Stomach (tissue), 19 donors: ENCODE measurements around the gene TBC1D9B. TPM values are rescaled to one million over a fixed set of nuclear protein-coding genes. Genes with fewer than 3 reads are reported as not detected.
A peak's percentile ranks its signal among the peaks of the same experiment; 100 is the strongest.

Experiments used
- DNase-seq, 2 donors: peaks; one replicate each; pipeline versions ENCODE4 v3.0.0 to v3.0.0-alpha.2; 2013 to 2019
- H3K27ac ChIP-seq, 5 donors: fragments of 200-600 bp in 4 of 5; sonication (generic) in 4 of 5; one replicate each; pipeline ENCODE4 v1.5.1; 2013 to 2019; ENCODE audit warnings: mild to moderate bottlenecking in 1 of 5, moderate library complexity in 1 of 5
- H3K27me3 ChIP-seq, 3 donors: fragments of 200-600 bp; sonication (generic); one replicate each; pipeline ENCODE4 v1.5.1; 2017 to 2019; ENCODE audit warnings: mixed run types in 1 of 3
- H3K36me3 ChIP-seq, 4 donors: fragments of 200-600 bp; sonication (generic); 1 replicate in 3 of 4; 2 replicates in 1 of 4; pipeline ENCODE4 v1.5.1; 2016 to 2019
- H3K4me1 ChIP-seq, 4 donors: fragments of 200-600 bp; sonication (generic); one replicate each; pipeline ENCODE4 v1.5.1; 2016 to 2019
- H3K4me3 ChIP-seq, 4 donors: fragments of 200-600 bp; sonication (generic) in 3 of 4; one replicate each; pipeline ENCODE4 v1.5.1; 2016 to 2019; ENCODE audit warnings: mild to moderate bottlenecking in 1 of 4
- H3K9me3 ChIP-seq, 4 donors: fragments of 200-600 bp; sonication (generic); one replicate each; pipeline ENCODE4 v1.5.1; 2016 to 2019
- EP300 ChIP-seq: sonication (generic); formaldehyde crosslinking; IDR thresholded peaks from one replicate; pipeline ENCODE4 v1.6.1; 2017; ENCODE audit warnings: antibody characterized with exemption
- POLR2A ChIP-seq, 4 donors: fragments of 450-650 bp; IDR thresholded peaks; one replicate each; pipeline ENCODE4 v1.6.1; 2016; ENCODE audit warnings: antibody characterized with exemption in 4 of 4, control low read depth in 2 of 4, mild to moderate bottlenecking in 1 of 4, moderate library complexity in 1 of 4
- POLR2AphosphoS5 ChIP-seq, 3 donors: sonication (generic); formaldehyde crosslinking; IDR thresholded peaks; one replicate each; pipeline ENCODE4 v1.6.1; 2016; ENCODE audit warnings: antibody characterized with exemption in 3 of 3
- WGBS, 5 donors: extraction: QIAGEN DNeasy Blood & Tissue Kit in 3 of 5; methylation state at CpG; one replicate each; pipeline versions ENCODE4 v1.1.5 to v1.1.7; 2013 to 2018; 5-methylcytosine and 5-hydroxymethylcytosine counted together
- intact Hi-C: fragments of 100-400 bp; cut with DNase I; formaldehyde crosslinking; loops from one replicate; pipeline ENCODE4 v1.15.1; 2023; ENCODE audit warnings: low total_unique reads
- long read RNA-seq, 10 donors: transcript quantifications; one replicate each; lab custom pipeline, GENCODE V29; 2026
- polyA plus RNA-seq, 3 donors: library from polyadenylated mRNA; stranded (reverse); fragments of 200-250 nt; gene quantifications; one replicate each; pipeline ENCODE4 v1.2.3, GENCODE V29; 2013
- total RNA-seq, 5 donors: library from RNA; depleted of rRNA; stranded (reverse); fragments of >200 nt; gene quantifications; one replicate each; pipeline versions ENCODE4 v1.1.0 to v1.2.3, GENCODE V29; 2014 to 2016
- TF ChIP-seq, protein P1 (sequence below), 7 experiments: fragments of 450-650 bp in 4 of 7; fragments of 200-600 bp in 3 of 7; sonication (generic) in 3 of 7; IDR thresholded peaks; one replicate each; pipeline ENCODE4 v1.5.1; 2016 to 2019; ENCODE audit warnings: antibody characterized with exemption in 7 of 7, control low read depth in 2 of 7, mild to moderate bottlenecking in 1 of 7
- donor health status: healthy with polysubstance abuse.
- donor health status: Bipolar disorder and iron deficiency.
- donor health status: healthy.

The TBC1D9B gene
- total RNA-seq, result 100 to 1,000 TPM in 2 of 5 donors, 10 to 100 TPM in 3; 52.0 to 260 (median 87.5) TPM
- 10 to 100 TPM; 29.9 to 44.5 (median 42.1) TPM for polyA plus RNA-seq
- long read RNA-seq, donor 1, partial matches to known transcripts, result 0 of 1 reads
- long read RNA-seq, donor 1, other reads (novel, unspliced or antisense), result 0 of 1 reads
- long read RNA-seq, donor 2, full-length matches to known transcripts, result 4 of 4 reads
- long read RNA-seq, donor 2, partial matches to known transcripts, result 0 of 4 reads
- long read RNA-seq, donor 2, other reads (novel, unspliced or antisense), result 0 of 4 reads
- long read RNA-seq, donor 3, full-length matches to known transcripts, result 4 of 4 reads
- long read RNA-seq, donor 3, partial matches to known transcripts, result 0 of 4 reads
- long read RNA-seq, donor 3, other reads (novel, unspliced or antisense), result 0 of 4 reads
- long read RNA-seq, donor 4, result 0 reads
- long read RNA-seq, donor 5, full-length matches to known transcripts, result 3 of 14 reads
- long read RNA-seq, donor 5, partial matches to known transcripts, result 11 of 14 reads
- long read RNA-seq, donor 5, other reads (novel, unspliced or antisense), result 0 of 14 reads
- long read RNA-seq, donor 6, full-length matches to known transcripts, result 10 of 18 reads
- long read RNA-seq, donor 6, partial matches to known transcripts, result 8 of 18 reads
- long read RNA-seq, donor 6, other reads (novel, unspliced or antisense), result 0 of 18 reads
- long read RNA-seq, donor 7, partial matches to known transcripts, result 6 of 8 reads
- long read RNA-seq, donor 7, other reads (novel, unspliced or antisense), result 0 of 8 reads
- long read RNA-seq, donor 8, full-length matches to known transcripts, result 2 of 2 reads
- long read RNA-seq, donor 8, partial matches to known transcripts, result 0 of 2 reads
- long read RNA-seq, donor 8, other reads (novel, unspliced or antisense), result 0 of 2 reads
- long read RNA-seq, donor 9, partial matches to known transcripts, result 7 of 10 reads
- long read RNA-seq, donor 9, other reads (novel, unspliced or antisense), result 0 of 10 reads
- long read RNA-seq, donor 10, full-length matches to known transcripts, result 2 of 2 reads
- long read RNA-seq, donor 10, partial matches to known transcripts, result 0 of 2 reads
- long read RNA-seq, donor 10, other reads (novel, unspliced or antisense), result 0 of 2 reads

DNA sequence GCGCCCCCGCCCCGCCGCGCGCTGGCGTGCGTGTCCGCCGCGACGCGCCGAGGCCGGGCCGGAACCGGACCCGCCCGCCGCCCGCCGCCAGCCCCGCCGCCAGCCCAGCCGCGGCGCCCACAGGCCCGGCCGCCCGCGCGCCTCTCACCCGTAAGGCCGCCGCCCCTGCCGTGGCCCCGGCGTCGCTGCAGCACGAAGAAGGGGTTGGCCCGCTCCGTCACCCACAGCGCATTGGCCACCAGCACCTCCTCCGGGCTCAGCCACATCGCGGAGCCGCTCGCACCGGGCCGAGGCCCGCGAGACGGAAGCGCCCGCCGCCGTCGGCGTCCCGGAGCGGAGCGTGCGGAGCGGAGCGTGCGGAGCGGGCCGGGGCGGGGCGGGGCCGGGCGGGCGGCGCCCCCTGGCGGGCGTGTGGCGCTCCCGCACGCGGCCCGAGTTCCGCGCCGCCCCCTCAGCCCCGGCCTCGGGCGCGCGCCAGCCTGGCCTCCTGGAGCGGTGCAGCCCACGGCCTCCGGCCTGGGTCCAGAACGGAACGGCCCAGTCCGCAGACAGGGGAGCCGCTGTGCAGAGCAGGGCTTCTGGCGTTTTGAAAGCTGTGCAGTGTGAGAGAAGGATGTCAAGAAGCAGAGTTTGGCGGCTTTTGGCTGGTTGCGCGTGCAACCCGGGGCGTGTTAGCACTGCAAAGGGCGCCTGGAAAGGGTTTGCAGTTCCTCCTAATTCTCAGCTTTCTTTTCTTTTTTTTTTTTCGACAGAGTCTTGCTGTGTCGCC, at the start of gene TBC1D9B:
TBC1D9B (minus strand) TSS at position 342 of the 769 bp plus-strand sequence; CDS start at position 266, 76 bp downstream.
- no peaks in the 10 kb centered on the region for H3K9me3 ChIP-seq
- H3K27me3 ChIP-seq, result no peaks in the 10 kb centered on the region
- peaks cover 18 to 37% (median 24%) of the 10 kb centered on the region in 4 donors for H3K4me1 ChIP-seq
- TF ChIP-seq POLR2A (IDR thresholded peaks at IDR 0.05), result no peak
- peak in 2 of 3 donors; percentile 57 to 64 for TF ChIP-seq POLR2AphosphoS5 (IDR thresholded peaks at IDR 0.05)
- no peak for TF ChIP-seq EP300
- TF ChIP-seq, protein P1, sequence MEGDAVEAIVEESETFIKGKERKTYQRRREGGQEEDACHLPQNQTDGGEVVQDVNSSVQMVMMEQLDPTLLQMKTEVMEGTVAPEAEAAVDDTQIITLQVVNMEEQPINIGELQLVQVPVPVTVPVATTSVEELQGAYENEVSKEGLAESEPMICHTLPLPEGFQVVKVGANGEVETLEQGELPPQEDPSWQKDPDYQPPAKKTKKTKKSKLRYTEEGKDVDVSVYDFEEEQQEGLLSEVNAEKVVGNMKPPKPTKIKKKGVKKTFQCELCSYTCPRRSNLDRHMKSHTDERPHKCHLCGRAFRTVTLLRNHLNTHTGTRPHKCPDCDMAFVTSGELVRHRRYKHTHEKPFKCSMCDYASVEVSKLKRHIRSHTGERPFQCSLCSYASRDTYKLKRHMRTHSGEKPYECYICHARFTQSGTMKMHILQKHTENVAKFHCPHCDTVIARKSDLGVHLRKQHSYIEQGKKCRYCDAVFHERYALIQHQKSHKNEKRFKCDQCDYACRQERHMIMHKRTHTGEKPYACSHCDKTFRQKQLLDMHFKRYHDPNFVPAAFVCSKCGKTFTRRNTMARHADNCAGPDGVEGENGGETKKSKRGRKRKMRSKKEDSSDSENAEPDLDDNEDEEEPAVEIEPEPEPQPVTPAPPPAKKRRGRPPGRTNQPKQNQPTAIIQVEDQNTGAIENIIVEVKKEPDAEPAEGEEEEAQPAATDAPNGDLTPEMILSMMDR (IDR thresholded peaks at IDR 0.05), result peak in 3 of 7 experiments; percentile 35 to 87 (median 38)
- intact Hi-C loops, result no loop called here
- 0 to 2% (median 1%) methylated on average over 14 to 105 of the region's 105 CpGs for WGBS, 5 donors
- peaks cover 0 to 23% (median 21%) of the 10 kb centered on the region in 4 donors for H3K36me3 ChIP-seq
- H3K27ac ChIP-seq, result peak within 1 kb of the TSS; percentile 65 to 94 (median 84)
- peak within 1 kb of the TSS; percentile 64 to 79 (median 68) for H3K4me3 ChIP-seq
- DNase-seq, result peak; percentile 69 to 91

DNA sequence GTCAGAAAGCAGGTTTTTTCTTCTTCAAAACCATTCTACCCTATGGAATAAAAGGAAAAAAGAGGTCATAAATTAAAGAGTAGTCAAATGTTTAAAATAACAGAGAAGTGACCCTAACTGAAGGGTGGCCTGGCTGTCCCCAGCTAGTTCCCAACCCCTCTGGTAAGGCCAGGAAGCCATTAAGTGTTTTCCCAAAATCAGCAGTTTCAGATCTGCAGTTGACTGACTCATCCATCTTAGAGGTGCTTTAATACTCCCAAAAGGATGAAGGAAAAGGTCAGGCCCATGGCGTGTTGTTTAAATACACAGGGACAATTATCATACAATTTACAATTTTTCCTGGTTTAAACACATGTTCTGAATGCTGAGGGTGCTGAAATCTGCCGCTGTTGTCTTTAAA, 47.9 kb upstream of the TBC1D9B start:
- no peaks in the 10 kb centered on the region for H3K9me3 ChIP-seq
- no peaks in the 10 kb centered on the region for H3K4me1 ChIP-seq
- peaks cover 0 to 53% (median 40%) of the 10 kb centered on the region in 4 donors for H3K36me3 ChIP-seq
- no peak for DNase-seq
- no peak overlapping the region for H3K4me3 ChIP-seq
- no peak for TF ChIP-seq POLR2AphosphoS5 (IDR thresholded peaks at IDR 0.05)
- TF ChIP-seq POLR2A (IDR thresholded peaks at IDR 0.05), result no peak
- no peak for TF ChIP-seq EP300
- TF ChIP-seq, protein P1 (IDR thresholded peaks at IDR 0.05), result no peak
- no peaks in the 10 kb centered on the region for H3K27me3 ChIP-seq
- no peak overlapping the region for H3K27ac ChIP-seq
- intact Hi-C loops, result no loop called here
- 69 to 95% (median 81%) methylated on average over 2 of the region's 2 CpGs for WGBS, 5 donors

DNA sequence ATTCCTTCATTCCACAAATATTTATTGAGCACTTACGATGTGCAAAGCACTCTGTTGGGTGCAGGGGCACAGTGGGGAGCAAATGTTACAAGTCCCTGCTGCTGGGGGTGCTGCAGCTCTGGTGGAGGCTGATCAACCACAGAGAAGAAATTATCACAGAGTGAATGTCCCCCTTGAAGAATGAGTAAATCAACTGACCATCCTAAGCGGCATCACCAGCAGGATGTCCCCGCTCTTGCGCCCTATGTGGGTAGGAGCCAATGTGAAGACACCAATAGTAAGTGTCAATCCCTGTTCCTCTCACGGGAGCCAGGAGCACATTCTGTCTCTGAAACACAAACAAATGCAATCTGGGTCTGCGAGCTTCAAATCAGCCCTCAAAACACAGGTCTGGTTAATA, 47.4 kb upstream of the TBC1D9B start:
- no peaks in the 10 kb centered on the region for H3K4me1 ChIP-seq
- 88 to 92% (median 91%) methylated on average over 6 of the region's 6 CpGs for WGBS, 5 donors
- H3K4me3 ChIP-seq, result no peak overlapping the region
- intact Hi-C loops, result no loop called here
- no peaks in the 10 kb centered on the region for H3K9me3 ChIP-seq
- TF ChIP-seq POLR2A (IDR thresholded peaks at IDR 0.05) (no peak), POLR2AphosphoS5 (IDR thresholded peaks at IDR 0.05) (no peak), EP300 (no peak)
- TF ChIP-seq, protein P1 (IDR thresholded peaks at IDR 0.05), result no peak
- no peaks in the 10 kb centered on the region for H3K27me3 ChIP-seq
- peaks cover 0 to 48% (median 40%) of the 10 kb centered on the region in 4 donors for H3K36me3 ChIP-seq
- no peak overlapping the region for H3K27ac ChIP-seq
- DNase-seq, result no peak
